GM13977 (cell line): ENCODE data around the gene SUN1.
"Not testable (repeated sequence)": the region's sequence is repeated elsewhere in the genome, so short reads cannot be mapped to it uniquely, and the experiment has no call there.

ENCODE experiments used
- DNase-seq: peaks from one replicate; pipeline ENCODE4 v3.0.0; 2012; ENCODE audit warnings: low spot score
- CTCF ChIP-seq: IDR thresholded peaks from 2 replicates; pipeline ENCODE4 v1.5.1; 2012; ENCODE audit warnings: mild to moderate bottlenecking, control low read depth; ENCODE audit not compliant: insufficient read depth; ENCODE audit errors: extremely low read depth, missing control alignments
- in situ Hi-C: fragments of 300-500 bp; cut with MboI; formaldehyde crosslinking; loops from one replicate; pipeline ENCODE4 v1.12.0; 2022; ENCODE audit warnings: low sequenced_read_pairs, low pct_unique_long_range_greater_than_20kb, mixed read lengths, inconsistent platforms; ENCODE audit not compliant: unreplicated experiment

Gene SUN1

GRCh38 chr7:798921-799470 lies 33.3 kb upstream of the SUN1 start:
- in situ Hi-C loops, result no loop called here
- TF ChIP-seq CTCF, result no peak
- no peak for DNase-seq

- in situ Hi-C loops, result no loop called here
- DNase-seq, result no peak
- no peak for TF ChIP-seq CTCF
Observed at GRCh38 chr7:800692-801091, 31.6 kb upstream of the SUN1 start.

- DNase-seq, in situ Hi-C loops: not testable (repeated sequence)
Observed at GRCh38 chr7:801351-801750, 30.9 kb upstream of the SUN1 start.

- in situ Hi-C loops, result no loop called here
- no peak for DNase-seq
- TF ChIP-seq CTCF, result no peak
Observed at GRCh38 chr7:801940-802381, 30.3 kb upstream of the SUN1 start.

GRCh38 chr7:802500-803242 lies 29.6 kb upstream of the SUN1 start:
- no peak for DNase-seq
- TF ChIP-seq CTCF, result no peak

GRCh38 chr7:803243-803635 lies 29.0 kb upstream of the SUN1 start:
- no peak for TF ChIP-seq CTCF
- in situ Hi-C loops, result no loop called here
- DNase-seq, result no peak

More at GRCh38 chr7:802500-803242, 29.6 kb upstream of the SUN1 start:
- in situ Hi-C loops, result no loop called here

GRCh38 chr7:803796-804195 lies 28.5 kb upstream of the SUN1 start:
- DNase-seq, in situ Hi-C loops: not testable (repeated sequence)

GRCh38 chr7:805261-805660 lies 27.0 kb upstream of the SUN1 start:
- in situ Hi-C loops, result no loop called here
- no peak for TF ChIP-seq CTCF
- DNase-seq, result no peak
